T-helper 9 cell (primary cell): Measurements from ENCODE around the gene NRG2.

Experiments used
- DNase-seq: peaks from one replicate; pipeline ENCODE4 v3.0.0-alpha.2; 2020

NRG2 gene

DNA sequence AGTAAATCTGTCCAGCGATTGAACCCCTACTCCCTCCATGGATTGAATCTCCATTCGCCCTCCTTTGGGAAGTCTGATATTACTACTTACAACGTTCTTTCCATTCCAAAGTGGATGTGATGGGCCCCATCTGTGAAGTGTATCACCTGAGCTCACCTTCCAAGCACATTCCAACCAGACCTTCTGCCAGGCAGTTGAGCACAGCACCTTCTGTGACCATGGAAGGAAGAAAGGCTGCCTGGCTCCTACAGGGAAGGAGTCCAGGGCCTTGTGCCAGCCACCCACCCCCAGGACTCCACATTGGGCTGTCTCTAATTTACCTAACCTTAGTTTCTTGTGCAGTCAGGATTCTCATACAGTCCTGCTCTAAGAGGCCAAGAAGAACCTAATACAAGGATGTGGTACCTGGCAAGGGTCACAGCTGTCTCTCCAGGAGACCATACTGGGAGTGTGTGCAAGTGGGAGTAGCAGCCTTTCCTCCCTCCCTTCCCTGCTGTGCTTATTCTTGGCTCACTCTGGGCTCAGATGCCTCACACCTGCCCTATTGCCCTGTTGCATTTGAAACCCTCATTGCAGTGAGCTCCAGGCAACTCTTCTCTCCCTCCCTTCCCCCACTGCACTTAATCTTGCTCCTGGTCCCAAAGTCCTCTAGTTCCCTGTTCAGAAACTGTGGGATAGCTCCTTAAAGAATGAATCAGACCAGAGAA is 116.1 kb downstream of the NRG2 start:
- DNase-seq = no peak

DNA sequence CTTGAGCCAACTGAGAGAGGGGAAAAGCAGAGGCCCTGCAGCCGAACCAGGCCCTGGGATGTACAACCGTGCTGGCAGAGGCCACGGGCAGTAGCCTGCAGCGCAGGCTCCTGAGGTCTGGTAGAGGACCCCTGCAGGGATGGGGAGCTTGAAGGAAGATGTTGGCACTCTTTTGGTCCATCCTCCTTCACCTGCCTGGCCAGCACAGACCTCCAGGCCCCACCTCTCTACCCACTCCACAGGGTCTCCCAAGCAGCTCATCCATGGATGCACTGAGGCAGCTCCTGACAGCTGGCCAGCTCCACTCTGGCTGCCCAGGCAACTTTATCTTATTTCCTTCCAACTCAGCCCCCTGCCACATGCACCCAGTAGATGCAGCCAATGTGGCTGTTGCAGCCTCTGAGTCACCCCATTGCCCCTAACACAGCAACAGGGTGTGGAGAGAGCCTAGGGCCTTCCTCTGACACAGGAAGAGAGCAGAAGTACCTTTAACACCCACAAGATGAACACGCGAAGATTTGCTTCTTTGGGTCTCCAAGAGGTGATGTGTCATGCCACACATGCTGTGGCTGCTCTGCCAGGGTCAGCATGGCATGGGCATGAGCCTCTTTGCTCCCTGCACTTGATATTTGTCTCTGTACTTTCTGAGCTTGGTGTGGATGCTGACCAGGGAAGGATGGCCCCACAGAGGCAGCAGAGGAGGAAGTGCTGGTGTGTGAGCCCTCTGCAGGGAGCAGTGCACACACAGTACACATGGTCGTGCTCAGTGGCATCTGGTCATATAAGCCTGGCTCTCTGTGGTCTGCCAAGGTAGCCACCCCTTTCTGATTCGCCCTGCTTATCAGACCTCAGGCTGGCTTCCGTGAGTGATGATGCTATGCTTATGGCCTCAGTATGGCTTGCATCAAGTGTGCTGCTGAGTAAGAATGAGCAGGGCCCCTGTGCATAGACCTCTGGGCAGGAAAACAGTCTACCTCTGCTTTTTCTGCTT is 117.2 kb downstream of the NRG2 start:
- DNase-seq = no peak

DNA sequence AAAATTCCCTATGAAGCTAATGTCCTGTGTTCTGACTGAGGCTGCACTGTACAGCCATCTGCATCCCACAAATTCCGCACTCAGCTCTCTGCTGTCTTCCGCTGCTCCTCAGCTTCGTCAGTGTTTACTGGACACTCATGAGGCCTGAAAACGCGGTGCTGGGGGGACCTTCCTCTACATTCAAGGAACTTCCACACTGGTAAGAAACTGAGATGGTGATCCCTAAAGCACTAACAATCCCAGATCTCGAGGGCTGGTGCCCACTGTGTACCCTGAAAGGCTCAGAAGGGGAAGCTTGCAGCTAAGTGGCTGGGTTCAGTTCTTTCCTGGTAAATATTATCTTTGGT is 117.9 kb downstream of the NRG2 start:
- no peak for DNase-seq

DNA sequence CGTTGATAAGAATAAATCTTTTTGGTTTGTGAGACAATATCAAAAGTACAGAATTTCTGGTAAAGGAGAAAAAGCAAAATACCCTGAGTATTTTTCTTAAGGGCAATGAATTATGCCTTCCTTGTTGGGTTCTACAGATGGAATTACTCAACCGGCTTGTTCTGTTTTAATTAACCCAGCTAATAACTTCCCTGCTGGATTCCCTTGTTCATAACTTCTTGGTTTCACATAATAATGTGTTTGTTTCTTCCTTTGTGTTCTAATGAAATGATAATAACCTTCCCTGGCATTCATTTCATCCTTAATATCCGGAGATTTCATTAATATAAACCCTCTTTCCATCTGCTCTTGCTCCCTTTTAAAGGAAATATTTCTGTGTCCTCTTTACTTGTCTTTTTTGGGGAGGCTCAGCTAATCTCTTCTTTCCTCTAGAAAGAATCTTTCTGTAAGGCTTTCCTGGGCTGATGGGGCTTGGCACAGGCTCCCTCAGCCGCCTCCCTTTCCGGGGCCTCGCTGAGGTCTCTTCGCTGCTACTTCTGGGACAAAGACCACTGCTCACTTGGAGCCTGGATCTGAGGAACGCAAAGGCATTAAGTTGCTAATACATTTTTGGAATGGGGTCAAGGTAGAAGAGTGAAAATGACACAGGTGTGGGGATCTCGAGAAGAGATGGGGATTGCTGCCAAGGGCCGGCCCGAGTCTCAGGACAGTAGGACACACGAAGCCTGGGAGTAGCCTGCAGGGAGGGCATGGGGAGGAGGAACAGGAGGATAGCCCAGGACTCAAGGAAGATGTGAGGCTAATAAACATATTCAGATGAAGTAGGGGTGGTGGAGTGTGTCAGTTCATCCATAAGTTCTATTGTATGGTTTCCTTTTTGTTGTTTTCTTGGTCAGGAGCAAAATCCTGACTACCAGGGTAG is 118.5 kb downstream of the NRG2 start:
- no peak for DNase-seq

DNA sequence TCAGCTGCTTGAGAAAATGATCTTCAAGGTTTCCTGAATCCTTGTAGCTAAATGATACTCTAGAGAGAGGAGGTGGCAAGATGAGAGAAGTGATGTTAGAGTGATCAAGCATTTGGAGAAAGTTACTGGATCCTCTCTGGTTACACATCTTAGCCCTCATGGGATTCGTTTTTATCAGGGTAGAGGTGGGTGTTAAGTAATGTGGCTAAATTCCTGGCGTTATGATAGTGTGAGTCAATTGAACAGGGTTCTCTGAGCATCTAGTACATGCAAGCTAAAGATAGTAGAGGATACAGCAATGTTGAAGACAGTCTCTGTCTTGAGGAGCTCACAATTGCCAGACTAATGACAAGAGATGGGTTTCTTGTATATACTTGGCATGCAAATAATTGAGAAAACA is 123.8 kb downstream of the NRG2 start:
- no peak for DNase-seq

DNA sequence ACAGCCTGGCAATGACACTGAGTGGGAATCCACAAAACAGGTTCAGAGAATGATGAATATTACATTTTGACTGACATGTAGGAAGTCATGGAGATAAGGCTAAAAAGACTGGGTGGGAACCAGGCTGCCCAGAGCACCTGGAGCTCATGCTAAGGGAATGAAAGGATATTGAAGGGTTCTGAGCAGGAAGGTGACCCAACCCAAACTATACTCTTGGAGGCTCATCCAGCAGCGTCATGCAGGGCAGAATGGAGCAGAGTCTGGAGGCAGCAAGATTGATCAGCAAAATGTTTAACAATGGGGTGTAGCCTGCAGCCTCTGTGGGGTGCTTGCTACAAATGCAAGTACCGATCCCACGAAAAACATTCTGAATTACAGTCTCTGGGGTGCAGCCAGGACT is 127.3 kb downstream of the NRG2 start:
- no peak for DNase-seq

DNA sequence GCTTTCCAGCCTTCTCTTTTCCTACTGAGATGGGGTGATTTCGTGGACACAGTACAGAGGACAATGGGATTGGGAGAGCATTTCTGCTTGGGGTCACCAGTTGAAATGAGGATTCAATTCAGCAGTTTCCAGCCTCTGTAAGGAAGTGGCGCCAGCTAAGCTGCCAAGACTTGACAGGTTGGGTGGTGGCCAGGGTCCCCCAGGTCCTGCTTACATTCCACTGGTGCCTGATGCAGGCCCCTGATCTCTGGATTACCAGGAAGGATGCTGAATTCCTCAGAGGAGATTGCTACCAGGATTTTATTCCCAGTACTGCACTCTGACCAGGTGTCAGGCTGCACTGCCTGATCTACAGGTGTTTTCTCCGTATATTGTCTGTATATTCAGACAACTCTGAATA is 127.8 kb downstream of the NRG2 start:
- no peak for DNase-seq

DNA sequence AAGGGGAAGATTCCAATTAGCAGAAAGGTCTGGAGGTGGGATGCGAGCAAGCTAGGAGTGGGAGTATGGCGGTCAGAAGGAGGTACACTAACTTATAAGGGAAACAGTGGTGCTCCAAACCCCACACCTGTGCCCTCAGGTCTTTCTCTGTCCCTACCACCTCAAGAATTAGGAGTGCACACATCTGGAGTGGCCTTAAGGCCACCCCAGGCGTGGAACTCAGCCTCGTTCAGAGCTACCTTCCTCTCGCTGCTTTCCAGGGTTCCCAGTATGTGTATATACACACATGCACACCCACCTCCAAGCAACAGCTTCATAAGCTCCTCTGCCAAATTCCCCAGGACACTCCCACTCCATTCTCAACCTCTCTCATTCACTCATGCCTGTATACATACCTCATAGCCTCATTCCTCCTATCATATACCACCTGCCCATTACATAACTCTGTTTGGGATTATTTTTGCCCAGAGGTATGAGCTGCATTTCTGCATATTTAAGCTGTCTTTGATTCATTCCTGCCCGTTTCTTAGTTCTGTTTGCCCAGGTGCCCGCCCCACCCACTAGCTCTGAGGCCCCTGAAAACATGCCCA is 128.8 kb downstream of the NRG2 start:
- no peak for DNase-seq

DNA sequence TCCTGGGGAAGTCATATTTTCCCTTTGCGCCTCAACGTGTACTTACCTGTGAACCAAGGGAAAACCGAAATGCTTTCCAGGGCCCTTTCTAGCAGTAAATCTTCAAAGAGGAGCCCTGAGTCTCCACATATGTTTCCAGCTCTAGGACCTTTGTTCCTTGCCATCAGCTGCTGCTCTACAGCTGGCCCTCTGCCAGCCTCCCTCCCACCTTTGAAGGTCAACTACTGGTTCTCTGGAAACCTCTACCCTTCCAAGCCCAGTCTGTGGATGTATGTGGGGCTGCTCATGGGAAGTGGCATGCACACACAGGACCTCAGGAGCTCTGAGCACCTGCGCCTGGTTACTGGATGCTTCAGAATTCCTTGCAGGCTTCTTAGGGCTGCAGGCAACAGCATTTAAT is 130.3 kb downstream of the NRG2 start:
- DNase-seq = no peak

DNA sequence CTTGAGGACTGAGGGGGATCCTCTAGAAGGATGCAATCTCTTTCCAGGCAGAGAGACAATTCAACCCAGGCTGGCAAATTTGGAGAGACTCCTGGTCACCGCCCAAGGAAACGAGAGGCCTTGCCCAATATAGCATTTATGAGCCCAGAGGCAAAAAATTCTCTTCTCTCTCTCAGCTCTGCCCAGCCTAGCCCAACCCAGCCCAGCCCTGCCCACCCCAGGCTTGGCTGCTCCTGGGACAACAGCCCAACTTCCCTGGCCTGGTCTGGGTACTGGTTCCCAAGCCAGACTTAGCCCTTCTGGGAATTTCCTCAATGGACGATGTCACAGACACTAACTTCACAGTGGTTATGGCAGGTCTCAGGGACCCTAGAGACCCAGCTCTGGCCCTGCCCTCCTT is 130.9 kb downstream of the NRG2 start:
- no peak for DNase-seq

DNA sequence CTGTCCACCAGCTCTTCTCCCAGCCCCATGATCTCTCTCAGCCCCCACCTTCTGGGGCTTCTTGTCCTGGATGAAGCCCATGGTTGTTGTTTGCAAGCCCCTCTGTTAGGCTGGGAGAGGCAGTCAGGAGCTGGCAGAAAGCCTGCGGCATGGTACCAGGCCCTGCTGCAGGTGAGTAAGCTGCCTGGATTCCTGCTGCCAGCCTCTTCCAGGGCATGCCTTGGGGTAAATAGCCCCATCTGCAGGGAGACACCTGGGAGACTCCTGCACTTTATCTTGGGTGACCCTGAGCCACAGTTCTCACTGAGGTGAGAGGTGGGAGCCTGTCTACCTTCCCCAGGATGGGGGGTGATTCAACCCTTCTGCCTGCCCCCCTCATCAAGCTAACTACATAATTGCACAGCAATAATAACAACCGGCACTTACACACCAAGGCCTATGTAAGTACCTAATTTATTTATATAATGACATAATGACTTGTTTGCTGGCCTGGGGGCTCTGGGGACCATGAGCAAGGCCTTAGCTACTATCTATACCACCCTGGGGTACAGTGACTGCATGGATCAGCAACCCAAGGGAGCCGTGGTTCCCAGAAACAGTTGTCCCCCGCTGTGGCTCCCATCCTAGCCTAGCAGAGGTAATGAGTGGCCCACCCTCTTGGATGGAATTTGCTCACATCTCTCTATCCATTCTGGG is 131.5 kb downstream of the NRG2 start:
- no peak for DNase-seq

DNA sequence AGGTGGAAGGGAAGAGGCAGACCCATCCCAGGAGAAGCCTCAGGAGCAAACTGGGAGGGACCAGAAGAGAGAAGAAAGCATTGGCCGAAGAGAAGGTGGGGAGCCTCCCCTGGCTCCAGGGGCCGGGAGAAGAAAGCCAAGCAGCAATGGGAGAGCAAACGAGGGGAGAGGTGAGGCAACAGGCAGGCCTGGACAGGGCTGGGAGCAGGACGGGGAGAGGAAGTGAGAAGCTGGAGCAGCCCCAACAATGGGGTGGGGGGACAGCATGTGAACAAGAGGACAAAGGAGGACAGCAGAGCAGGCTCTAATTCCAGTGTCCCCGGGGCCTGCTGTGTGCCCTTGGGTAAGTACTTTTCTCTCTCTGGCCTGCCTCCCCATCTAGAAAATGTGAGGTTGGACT is 132.2 kb downstream of the NRG2 start:
- DNase-seq = no peak

DNA sequence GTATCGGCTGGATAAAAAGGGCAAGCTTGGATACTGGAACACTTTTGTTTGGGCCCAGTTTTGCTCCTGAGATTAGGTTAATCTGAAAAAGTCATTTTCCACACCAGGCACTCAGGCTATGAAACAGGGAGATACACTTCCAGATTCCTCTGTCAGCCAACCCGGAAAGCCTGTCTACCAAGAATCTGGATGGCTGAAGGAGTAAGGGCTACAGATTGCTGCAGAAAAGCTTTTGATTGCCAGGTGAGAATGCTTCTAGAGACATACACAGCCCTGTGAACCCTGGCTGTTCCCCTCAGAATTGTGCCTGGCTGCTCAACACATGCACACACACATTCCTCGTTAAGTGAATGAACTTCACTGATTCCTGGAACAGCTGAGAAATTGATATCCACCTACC is 133.1 kb downstream of the NRG2 start:
- DNase-seq = no peak

DNA sequence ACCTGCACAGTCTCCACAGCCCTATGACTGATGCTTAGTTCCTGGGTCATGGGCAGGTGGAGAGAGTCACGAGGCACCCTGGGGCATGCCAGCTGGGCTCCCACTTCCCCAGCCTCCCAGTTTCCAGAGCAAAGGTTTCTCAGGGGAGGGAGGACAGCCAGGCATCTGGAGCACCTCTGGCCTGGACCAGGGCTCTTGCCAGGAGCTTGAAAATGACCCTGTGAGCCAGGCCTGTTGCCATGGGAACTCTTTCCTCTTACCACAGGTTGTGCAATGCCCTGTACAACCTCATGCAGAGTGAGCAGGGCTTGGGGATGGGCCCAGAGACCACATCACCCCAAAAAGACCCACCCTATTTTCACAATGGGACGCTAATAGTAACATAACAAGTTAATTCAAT is 134.3 kb downstream of the NRG2 start:
- no peak for DNase-seq

DNA sequence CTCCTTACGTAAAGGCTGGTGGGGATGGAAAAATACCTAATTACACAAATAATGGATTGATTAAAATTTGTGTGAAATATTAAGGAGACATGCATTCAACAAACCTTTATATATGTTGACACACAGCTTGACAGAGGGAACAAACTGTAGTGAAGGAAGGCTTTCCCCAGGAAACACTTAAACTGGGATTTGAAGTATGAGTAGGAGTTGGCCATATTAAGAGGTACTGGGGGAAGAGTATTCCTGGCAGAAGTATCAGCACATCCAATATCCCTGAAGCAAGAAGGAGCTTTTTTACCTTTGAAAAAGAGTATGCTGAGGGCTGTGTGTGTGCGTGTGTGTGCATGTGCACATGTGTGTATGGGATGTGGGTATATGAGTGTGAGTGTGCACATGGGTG is 136.4 kb downstream of the NRG2 start:
- DNase-seq = no peak

DNA sequence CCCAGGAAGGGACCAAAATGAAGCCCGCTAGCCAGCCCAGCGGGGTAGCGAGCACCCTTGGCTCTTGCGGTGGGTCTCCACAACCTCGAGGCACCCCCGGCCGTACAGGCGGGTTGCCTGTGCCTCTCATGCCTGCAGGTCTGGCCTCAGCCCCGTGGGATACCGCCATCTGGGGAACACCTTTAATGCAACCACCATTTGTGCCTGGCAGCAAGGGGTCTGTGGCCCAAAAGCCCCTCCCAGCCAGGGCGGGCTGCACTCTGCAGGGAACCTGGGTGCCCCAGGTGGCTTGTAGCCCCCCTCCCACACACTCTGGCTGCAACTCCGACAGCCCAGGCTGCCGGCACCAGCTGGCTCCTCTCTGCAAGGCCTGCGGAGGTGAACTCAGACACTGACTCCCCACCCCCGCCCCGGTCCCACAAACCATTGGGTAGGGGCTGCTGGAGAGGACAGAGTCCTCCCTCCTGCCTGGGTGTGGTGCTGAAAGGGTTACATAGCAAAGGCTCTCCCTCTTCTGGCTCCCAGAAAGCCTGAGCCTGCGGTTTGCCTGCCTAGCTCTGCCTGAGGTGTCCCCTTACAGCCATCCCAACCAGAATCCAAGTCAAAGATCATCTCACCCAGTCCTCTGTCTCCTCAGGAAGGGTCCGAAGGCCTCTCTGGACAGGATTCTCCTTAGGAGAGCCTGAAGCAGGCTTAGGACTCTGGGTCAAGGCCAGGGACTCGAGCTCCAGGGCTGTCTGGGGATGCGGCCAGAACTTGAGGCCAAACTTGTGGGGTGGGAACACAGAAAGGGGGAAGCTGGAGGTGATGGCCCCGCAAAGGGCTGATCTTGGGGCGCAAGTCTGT is 138.1 kb downstream of the NRG2 start:
- DNase-seq = no peak

DNA sequence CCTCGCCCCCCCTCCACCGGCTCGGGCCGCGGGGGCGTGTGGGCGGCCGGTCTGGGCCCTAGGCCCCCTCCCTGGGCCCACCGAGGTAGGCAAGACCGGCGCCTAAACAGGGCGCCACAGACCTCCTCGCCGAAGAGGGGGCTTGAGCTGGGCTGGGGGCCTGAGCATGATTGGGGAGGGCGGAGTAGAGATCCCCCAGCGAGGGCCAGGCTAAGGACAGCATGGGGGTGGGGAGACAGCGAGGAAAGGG is 138.6 kb downstream of the NRG2 start:
- DNase-seq = no peak

DNA sequence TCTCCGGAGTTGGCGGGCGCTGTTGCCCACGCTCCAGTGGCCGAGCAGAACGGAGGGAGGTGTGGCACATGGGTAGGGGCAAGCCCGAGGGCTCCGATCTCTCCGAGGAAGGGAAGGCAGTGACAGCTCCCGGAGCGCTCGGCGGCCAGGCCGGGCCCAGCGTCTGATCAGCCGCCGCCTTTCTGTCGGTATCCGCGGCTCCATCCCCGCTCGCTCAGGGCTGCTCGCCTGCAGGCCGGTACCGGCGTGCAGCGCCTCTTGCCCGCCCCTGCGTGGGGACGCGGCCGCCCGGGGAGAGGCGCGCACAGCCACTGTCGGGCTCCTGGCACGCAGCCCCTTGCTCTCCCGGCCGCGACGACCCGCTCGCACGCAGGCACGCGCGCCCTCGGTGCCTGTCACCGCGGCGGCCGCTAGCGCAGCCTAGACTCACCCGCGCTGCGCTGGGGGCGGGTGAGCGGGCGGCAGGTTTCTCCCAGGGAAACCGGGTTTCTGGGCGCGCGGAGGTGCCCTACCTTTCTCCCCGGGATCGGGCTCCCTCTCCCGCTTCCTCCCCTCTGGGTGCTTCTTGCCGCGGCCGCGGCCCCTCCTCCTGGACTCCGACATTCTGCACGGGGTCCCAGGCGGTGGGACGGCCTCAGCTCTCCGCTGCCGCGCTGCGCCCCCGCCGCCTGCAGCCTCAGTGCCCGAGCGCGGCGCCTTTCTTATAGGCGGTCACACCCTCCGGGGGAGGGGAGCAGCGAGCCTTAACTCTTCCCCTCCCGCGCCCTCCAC is 139.1 kb downstream of the NRG2 start:
- no peak for DNase-seq

DNA sequence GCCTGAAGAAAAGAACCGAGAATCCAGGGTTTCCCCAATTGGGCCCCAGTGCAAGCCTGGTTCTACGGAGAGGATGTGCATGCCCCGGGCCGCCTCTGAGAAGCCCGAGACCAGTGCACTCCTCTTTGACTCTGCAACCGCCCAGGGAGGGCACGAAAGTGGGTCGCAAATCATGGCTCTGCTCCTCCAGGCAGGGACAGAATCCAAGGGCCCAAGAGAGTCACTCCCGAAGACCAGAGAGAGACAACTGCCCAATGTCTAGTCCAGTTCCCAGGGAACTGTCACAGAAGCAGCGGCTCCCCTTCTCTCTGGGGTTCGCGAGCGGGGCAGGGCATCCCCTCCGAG is 139.7 kb downstream of the NRG2 start:
- no peak for DNase-seq

DNA sequence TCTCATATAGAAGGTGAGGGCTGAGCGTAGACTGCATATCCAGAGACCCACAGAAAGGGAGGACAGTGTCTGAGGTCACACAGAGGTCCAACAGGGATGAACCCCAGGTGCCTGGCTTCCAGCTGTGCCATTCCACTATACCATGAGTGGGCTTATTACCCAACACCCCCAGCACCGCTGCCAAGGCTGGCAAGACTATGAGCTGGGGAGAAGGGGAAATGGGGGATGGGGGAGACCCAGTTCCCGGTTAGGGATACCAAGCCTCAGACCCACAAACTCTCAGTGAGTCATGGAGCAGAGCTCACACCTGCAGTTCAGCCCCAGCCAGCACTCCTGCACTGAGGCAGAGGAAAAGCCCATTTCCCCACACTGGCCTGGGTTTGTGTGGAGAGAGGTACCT is 141.1 kb downstream of the NRG2 start:
- DNase-seq = no peak

DNA sequence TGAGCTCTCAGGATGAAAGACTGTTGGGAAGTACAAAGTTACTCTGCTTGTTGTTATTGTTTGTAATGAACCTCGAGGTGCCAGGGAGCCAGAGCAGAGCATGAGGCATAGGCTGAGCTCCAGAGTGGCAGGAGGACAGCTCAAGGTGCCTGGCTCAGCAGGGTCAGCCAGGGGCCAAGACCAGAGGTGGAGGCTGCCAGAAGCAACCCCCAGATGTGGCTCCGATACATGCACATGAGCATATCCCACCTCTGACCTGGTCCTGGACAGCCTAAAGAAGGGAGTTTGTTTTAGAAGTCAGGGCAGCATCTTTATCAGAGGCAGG is 141.9 kb downstream of the NRG2 start:
- DNase-seq = no peak
